GM23338 (cell line): ENCODE measurements around the gene STIM2. TPM values are rescaled to one million over a fixed set of nuclear protein-coding genes. Genes with fewer than 3 reads are reported as not detected.
"Not testable (repeated sequence)": the region's sequence is repeated elsewhere in the genome, so short reads cannot be mapped to it uniquely, and the experiment has no call there.

Source experiments
- ATAC-seq: fragments of 200-7000 bp; cut with Tn5 transposase; 3 replicates; pipeline ENCODE4 v1.9.1; 2020
- DNase-seq: peaks from one replicate; pipeline ENCODE4 v3.0.0-alpha.2; 2015; ENCODE audit warnings: low spot score
- H2AFZ ChIP-seq: fragments of 200-600 bp; sonication (generic); 2 replicates; pipeline ENCODE4 v1.8.0; 2016; ENCODE audit warnings: antibody characterized with exemption, mild to moderate bottlenecking, moderate library complexity
- H3F3A ChIP-seq: fragments of 200-600 bp; sonication (generic); replicated peaks from 2 replicates; pipeline ENCODE4 v1.8.0; 2017; ENCODE audit warnings: antibody characterized with exemption, mixed run types, low read depth
- H3K27ac ChIP-seq: fragments of 200-600 bp; sonication (generic); 2 replicates; pipeline ENCODE4 v1.6.1; 2016; ENCODE audit warnings: low read depth
- H3K27me3 ChIP-seq: fragments of 200-600 bp; sonication (generic); 2 replicates; pipeline ENCODE4 v1.8.0; 2016; ENCODE audit warnings: mild to moderate bottlenecking, mixed run types, moderate library complexity; ENCODE audit not compliant: insufficient read depth
- H3K36me3 ChIP-seq: fragments of 200-600 bp; sonication (generic); 2 replicates; pipeline ENCODE4 v1.8.0; 2016; ENCODE audit warnings: mild to moderate bottlenecking; ENCODE audit not compliant: insufficient read depth
- H3K4me1 ChIP-seq: fragments of 200-600 bp; sonication (generic); 2 replicates; pipeline ENCODE4 v1.8.0; 2016; ENCODE audit warnings: mild to moderate bottlenecking, moderate library complexity; ENCODE audit not compliant: insufficient read depth
- H3K4me2 ChIP-seq: fragments of 200-600 bp; sonication (generic); 2 replicates; pipeline ENCODE4 v1.7.1; 2017; ENCODE audit warnings: mixed run types
- H3K4me3 ChIP-seq: fragments of 200-600 bp; sonication (generic); 2 replicates; pipeline ENCODE4 v1.6.1; 2016; ENCODE audit warnings: mixed run types
- H3K79me2 ChIP-seq: fragments of 200-600 bp; sonication (generic); replicated peaks from 2 replicates; pipeline ENCODE4 v1.8.0; 2017; ENCODE audit warnings: mild to moderate bottlenecking; ENCODE audit not compliant: insufficient read depth
- H3K9me2 ChIP-seq: fragments of 200-600 bp; sonication (generic); 2 replicates; pipeline ENCODE4 v1.8.0; 2017; ENCODE audit not compliant: insufficient read depth
- H4K20me1 ChIP-seq: fragments of 200-600 bp; sonication (generic); replicated peaks from 2 replicates; pipeline ENCODE4 v1.8.0; 2017; ENCODE audit warnings: mild to moderate bottlenecking; ENCODE audit not compliant: insufficient read depth
- H3K27ac Mint-ChIP-seq: 2 replicates; pipeline ENCODE4 v1.8.0; 2020; ENCODE audit warnings: inconsistent platforms, mild to moderate bottlenecking, moderate library complexity, mixed read lengths
- H3K27me3 Mint-ChIP-seq: 3 replicates; pipeline ENCODE4 v1.8.0; 2022; ENCODE audit warnings: low read depth, mild to moderate bottlenecking, moderate library complexity, mixed read lengths, inconsistent platforms; ENCODE audit not compliant: insufficient read depth, poor library complexity
- H3K36me3 Mint-ChIP-seq: 3 replicates; pipeline ENCODE4 v1.8.0; 2021; ENCODE audit warnings: low read depth, mild to moderate bottlenecking, inconsistent platforms, moderate library complexity, mixed read lengths
- H3K4me1 Mint-ChIP-seq: 3 replicates; pipeline ENCODE4 v1.8.0; 2020; ENCODE audit warnings: mild to moderate bottlenecking, inconsistent platforms, mixed read lengths
- H3K4me3 Mint-ChIP-seq: 3 replicates; pipeline ENCODE4 v1.8.0; 2021; ENCODE audit warnings: moderate library complexity, mild to moderate bottlenecking, inconsistent platforms, mixed read lengths
- H3K9me3 Mint-ChIP-seq: 3 replicates; pipeline ENCODE4 v1.8.0; 2020; ENCODE audit warnings: moderate library complexity, mild to moderate bottlenecking, inconsistent platforms, mixed read lengths
- CTCF ChIP-seq, 2 experiments: fragments of 200-600 bp in 1 of 2; sonication (generic) in 1 of 2; conservative IDR thresholded peaks; 2 replicates each; pipeline versions ENCODE4 v1.5.1 to v1.6.1; 2016 to 2017; ENCODE audit warnings: antibody characterized with exemption in 2 of 2, low read depth in 2 of 2, mild to moderate bottlenecking in 2 of 2, moderate library complexity in 1 of 2
- EZH2 ChIP-seq: fragments of 200-600 bp; sonication (generic); IDR thresholded peaks from one replicate; pipeline ENCODE4 v1.8.0; 2017; ENCODE audit warnings: antibody characterized with exemption, mild to moderate bottlenecking, low read depth; ENCODE audit not compliant: unreplicated experiment
- NANOG ChIP-seq: IDR thresholded peaks from 2 replicates; pipeline ENCODE4 v1.6.1; 2016; ENCODE audit warnings: antibody characterized with exemption, borderline replicate concordance
- REST ChIP-seq: IDR thresholded peaks from one replicate; pipeline ENCODE4 v1.6.1; 2018; ENCODE audit warnings: antibody characterized with exemption; ENCODE audit not compliant: unreplicated experiment
- ZNF331 ChIP-seq: fragments of 250-450 bp; sonication (Bioruptor Pico); IDR thresholded peaks from 2 replicates; pipeline ENCODE4 v1.5.0; 2020; ENCODE audit warnings: low read depth, mild to moderate bottlenecking, moderate library complexity
- polyA plus RNA-seq: library from polyadenylated mRNA; unstranded; fragments of >200 nt; fragmentation: Nextera tagmentation; extraction: Ambion mirVana; gene quantifications from 2 replicates; pipeline ENCODE4 v1.2.1, GENCODE V29; 2016
- total RNA-seq: library from RNA; depleted of rRNA; stranded (reverse); fragments of >200 nt; shearing (Covaris generic); gene quantifications from 2 replicates; pipeline ENCODE4 v1.2.3, GENCODE V29; 2014
- TF ChIP-seq, protein P1 (sequence below): IDR thresholded peaks from 2 replicates; pipeline ENCODE4 v1.6.1; 2016; ENCODE audit warnings: antibody characterized with exemption

Gene STIM2
- total and polyA plus RNA-seq, 2 experiments from 2014 or later, result 13.1 to 17.8 TPM

- H3K4me2 ChIP-seq, result no peak overlapping the region
- H3F3A ChIP-seq, result no peaks in the 10 kb centered on the region
- no peaks in the 10 kb centered on the region for H3K27me3 ChIP-seq
- no peaks in the 10 kb centered on the region for H4K20me1 ChIP-seq
- H3K36me3 Mint-ChIP-seq, result peaks cover 11% of the 10 kb centered on the region
- peaks cover 20% of the 10 kb centered on the region for H3K4me1 Mint-ChIP-seq
- no peak for TF ChIP-seq NANOG
- TF ChIP-seq, protein P1, sequence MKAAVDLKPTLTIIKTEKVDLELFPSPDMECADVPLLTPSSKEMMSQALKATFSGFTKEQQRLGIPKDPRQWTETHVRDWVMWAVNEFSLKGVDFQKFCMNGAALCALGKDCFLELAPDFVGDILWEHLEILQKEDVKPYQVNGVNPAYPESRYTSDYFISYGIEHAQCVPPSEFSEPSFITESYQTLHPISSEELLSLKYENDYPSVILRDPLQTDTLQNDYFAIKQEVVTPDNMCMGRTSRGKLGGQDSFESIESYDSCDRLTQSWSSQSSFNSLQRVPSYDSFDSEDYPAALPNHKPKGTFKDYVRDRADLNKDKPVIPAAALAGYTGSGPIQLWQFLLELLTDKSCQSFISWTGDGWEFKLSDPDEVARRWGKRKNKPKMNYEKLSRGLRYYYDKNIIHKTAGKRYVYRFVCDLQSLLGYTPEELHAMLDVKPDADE, result no peak
- TF ChIP-seq CTCF (conservative IDR thresholded peaks at IDR 0.05; ENCODE audit: low read depth in 2 of 2), result no peak
- TF ChIP-seq EZH2, result no peak
- TF ChIP-seq ZNF331, result no peak
- no peak for TF ChIP-seq REST
- no peak overlapping the region for H3K27ac ChIP-seq
- H3K36me3 ChIP-seq, result no peaks in the 10 kb centered on the region
- H3K79me2 ChIP-seq, result no peaks in the 10 kb centered on the region
- H3K4me3 ChIP-seq, result no peak overlapping the region
- no peak overlapping the region for H2AFZ ChIP-seq
- peaks cover 21% of the 10 kb centered on the region; the same call in 1 of the 2 replicates for H3K4me1 ChIP-seq
- H3K27ac Mint-ChIP-seq, result no peak overlapping the region
- H3K9me3 Mint-ChIP-seq, result peaks cover 18% of the 10 kb centered on the region
- no peak for ATAC-seq
- peaks cover 4% of the 10 kb centered on the region; the same call in 1 of the 2 replicates for H3K9me2 ChIP-seq
- no peak overlapping the region for H3K4me3 Mint-ChIP-seq
- DNase-seq, result no peak
- peaks cover 2% of the 10 kb centered on the region for H3K27me3 Mint-ChIP-seq
These were observed 33.9 kb upstream of the STIM2 start for GRCh38 chr4:26826721-26827120.

DNA sequence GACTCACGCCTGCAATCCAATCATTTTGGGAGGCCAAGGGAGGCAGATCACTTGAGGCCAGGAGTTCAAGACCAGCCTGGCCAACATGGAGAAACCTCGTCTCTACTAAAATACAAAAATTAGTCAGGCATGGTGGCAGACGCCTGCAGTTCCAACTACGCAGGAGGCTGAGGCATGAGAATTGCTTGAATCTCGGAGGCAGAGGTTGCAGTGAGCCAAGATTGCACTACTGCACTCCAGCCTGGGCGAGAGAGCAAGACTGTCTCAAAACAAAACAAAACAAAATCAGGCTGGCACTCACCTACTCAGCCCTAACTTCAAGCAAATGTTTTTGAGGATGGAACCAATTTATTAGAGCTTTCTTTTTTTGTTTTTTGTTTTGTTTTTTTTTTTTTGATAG lies 33.3 kb upstream of the STIM2 start:
- not testable (repeated sequence) for ATAC-seq, H4K20me1 ChIP-seq, H3K4me3 Mint-ChIP-seq, H3K4me3 ChIP-seq, H3K79me2 ChIP-seq, H3K27ac Mint-ChIP-seq, DNase-seq, H3K27me3 ChIP-seq, H3K4me2 ChIP-seq, H3K27me3 Mint-ChIP-seq, H3K9me2 ChIP-seq, H2AFZ ChIP-seq, H3F3A ChIP-seq, H3K36me3 ChIP-seq, H3K27ac ChIP-seq
- H3K36me3 Mint-ChIP-seq, result peaks cover 11% of the 10 kb centered on the region
- H3K9me3 Mint-ChIP-seq, result peaks cover 16% of the 10 kb centered on the region
- peaks cover 20% of the 10 kb centered on the region for H3K4me1 Mint-ChIP-seq
- H3K4me1 ChIP-seq, result peaks cover 21% of the 10 kb centered on the region; the same call in 1 of the 2 replicates
